ENCODE results near the gene PDE4A. TPM values are rescaled to one million over a fixed set of nuclear protein-coding genes. Genes with fewer than 3 reads are reported as not detected.

Gene PDE4A
- total and polyA plus RNA-seq, 2 of the 13 experiments (the other 11 are each of a cell fraction or from before 2014, with no cell fraction given), result 1.1 to 4.1 TPM

GRCh38 chr19:10502524-10503001, 82.2 kb downstream of the PDE4A start (continued):
- TF ChIP-seq HMGXB4 (CRISPR knock-in tag; IDR thresholded peaks at IDR 0.05; ENCODE audit: borderline replicate concordance in 1 of 2, low read depth in 1 of 2), result peak; percentile 37 to 79
- TF ChIP-seq ARNTL (CRISPR knock-in tag; IDR thresholded peaks at IDR 0.05), result peak; percentile 76; the same call in 1 of the 2 replicates
- no peak for TF ChIP-seq ZNF564 (CRISPR knock-in tag; IDR thresholded peaks at IDR 0.05)
- TF ChIP-seq, protein P1, sequence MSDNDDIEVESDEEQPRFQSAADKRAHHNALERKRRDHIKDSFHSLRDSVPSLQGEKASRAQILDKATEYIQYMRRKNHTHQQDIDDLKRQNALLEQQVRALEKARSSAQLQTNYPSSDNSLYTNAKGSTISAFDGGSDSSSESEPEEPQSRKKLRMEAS (IDR thresholded peaks at IDR 0.05), result peak; percentile 92
- TF ChIP-seq ZNF550 (CRISPR knock-in tag; IDR thresholded peaks at IDR 0.05; ENCODE audit: borderline replicate concordance), result no peak
- peak; percentile 65; the same call in 1 of the 2 replicates for TF ChIP-seq ZNF784 (CRISPR knock-in tag; IDR thresholded peaks at IDR 0.05; ENCODE audit: borderline replicate concordance)
- TF ChIP-seq ARID4A (CRISPR knock-in tag; IDR thresholded peaks at IDR 0.05; ENCODE audit: borderline replicate concordance), result peak; percentile 81; the same call in 1 of the 2 replicates
- TF ChIP-seq ZNF460 (CRISPR knock-in tag; IDR thresholded peaks at IDR 0.05; ENCODE audit: borderline replicate concordance), result peak; percentile 27; the same call in 1 of the 2 replicates
- TF ChIP-seq, protein P2, sequence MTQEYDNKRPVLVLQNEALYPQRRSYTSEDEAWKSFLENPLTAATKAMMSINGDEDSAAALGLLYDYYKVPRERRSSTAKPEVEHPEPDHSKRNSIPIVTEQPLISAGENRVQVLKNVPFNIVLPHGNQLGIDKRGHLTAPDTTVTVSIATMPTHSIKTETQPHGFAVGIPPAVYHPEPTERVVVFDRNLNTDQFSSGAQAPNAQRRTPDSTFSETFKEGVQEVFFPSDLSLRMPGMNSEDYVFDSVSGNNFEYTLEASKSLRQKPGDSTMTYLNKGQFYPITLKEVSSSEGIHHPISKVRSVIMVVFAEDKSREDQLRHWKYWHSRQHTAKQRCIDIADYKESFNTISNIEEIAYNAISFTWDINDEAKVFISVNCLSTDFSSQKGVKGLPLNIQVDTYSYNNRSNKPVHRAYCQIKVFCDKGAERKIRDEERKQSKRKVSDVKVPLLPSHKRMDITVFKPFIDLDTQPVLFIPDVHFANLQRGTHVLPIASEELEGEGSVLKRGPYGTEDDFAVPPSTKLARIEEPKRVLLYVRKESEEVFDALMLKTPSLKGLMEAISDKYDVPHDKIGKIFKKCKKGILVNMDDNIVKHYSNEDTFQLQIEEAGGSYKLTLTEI (CRISPR knock-in tag; conservative IDR thresholded peaks at IDR 0.05), result no peak
- TF ChIP-seq POLR2A (IDR thresholded peaks at IDR 0.05; ENCODE audit: insufficient read depth in 1 of 2, low read depth in 2 of 2, low read length in 2 of 2), result peak; percentile 64 to 79
- TF ChIP-seq, protein P3, sequence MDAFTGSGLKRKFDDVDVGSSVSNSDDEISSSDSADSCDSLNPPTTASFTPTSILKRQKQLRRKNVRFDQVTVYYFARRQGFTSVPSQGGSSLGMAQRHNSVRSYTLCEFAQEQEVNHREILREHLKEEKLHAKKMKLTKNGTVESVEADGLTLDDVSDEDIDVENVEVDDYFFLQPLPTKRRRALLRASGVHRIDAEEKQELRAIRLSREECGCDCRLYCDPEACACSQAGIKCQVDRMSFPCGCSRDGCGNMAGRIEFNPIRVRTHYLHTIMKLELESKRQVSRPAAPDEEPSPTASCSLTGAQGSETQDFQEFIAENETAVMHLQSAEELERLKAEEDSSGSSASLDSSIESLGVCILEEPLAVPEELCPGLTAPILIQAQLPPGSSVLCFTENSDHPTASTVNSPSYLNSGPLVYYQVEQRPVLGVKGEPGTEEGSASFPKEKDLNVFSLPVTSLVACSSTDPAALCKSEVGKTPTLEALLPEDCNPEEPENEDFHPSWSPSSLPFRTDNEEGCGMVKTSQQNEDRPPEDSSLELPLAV (CRISPR knock-in tag; conservative IDR thresholded peaks at IDR 0.05; ENCODE audit: low read depth), result 0 out of 2 replicates have a peak, but pooled peaks have one; percentile 88
- TF ChIP-seq, protein P4, sequence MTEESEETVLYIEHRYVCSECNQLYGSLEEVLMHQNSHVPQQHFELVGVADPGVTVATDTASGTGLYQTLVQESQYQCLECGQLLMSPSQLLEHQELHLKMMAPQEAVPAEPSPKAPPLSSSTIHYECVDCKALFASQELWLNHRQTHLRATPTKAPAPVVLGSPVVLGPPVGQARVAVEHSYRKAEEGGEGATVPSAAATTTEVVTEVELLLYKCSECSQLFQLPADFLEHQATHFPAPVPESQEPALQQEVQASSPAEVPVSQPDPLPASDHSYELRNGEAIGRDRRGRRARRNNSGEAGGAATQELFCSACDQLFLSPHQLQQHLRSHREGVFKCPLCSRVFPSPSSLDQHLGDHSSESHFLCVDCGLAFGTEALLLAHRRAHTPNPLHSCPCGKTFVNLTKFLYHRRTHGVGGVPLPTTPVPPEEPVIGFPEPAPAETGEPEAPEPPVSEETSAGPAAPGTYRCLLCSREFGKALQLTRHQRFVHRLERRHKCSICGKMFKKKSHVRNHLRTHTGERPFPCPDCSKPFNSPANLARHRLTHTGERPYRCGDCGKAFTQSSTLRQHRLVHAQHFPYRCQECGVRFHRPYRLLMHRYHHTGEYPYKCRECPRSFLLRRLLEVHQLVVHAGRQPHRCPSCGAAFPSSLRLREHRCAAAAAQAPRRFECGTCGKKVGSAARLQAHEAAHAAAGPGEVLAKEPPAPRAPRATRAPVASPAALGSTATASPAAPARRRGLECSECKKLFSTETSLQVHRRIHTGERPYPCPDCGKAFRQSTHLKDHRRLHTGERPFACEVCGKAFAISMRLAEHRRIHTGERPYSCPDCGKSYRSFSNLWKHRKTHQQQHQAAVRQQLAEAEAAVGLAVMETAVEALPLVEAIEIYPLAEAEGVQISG (CRISPR knock-in tag; IDR thresholded peaks at IDR 0.05), result peak; percentile 78
- TF ChIP-seq LBX2 (CRISPR knock-in tag; IDR thresholded peaks at IDR 0.05; ENCODE audit: borderline replicate concordance), result 0 out of 2 replicates have a peak, but pooled peaks have one; percentile 67
